ENCODE data around the gene TPI1. TPM values are rescaled to one million over a fixed set of nuclear protein-coding genes. Genes with fewer than 3 reads are reported as not detected.

TPI1 gene
- total RNA-seq, 1 experiment from 2014 or later = 2,274 TPM

- DNase-seq (ENCODE audit: low read depth) = no peak
Measured at GRCh38 chr12:6916426-6917200, 49.3 kb downstream of the TPI1 start.

GRCh38 chr12:6917491-6918231 lies 50.3 kb downstream of the TPI1 start:
- no peak for DNase-seq (ENCODE audit: low read depth)

GRCh38 chr12:6919588-6919987 lies 52.3 kb downstream of the TPI1 start:
- no peak for DNase-seq (ENCODE audit: low read depth)

Other genes starting within 250 kb of the TPI1 start
- gene LPAR5, start 231.6 kb upstream of the TPI1 start, total RNA-seq (2014; rRNA removed; shearing (Covaris generic)) = not detected in 2 replicates
- 0.48 TPM in 1 of 2 replicates, not detected in the other for gene ACRBP, start 220.1 kb upstream of the TPI1 start, total RNA-seq (2014; rRNA removed; shearing (Covaris generic))
- 32.7 and 33.3 TPM in 2 replicates for gene ING4, start 204.4 kb upstream of the TPI1 start, total RNA-seq (2014; rRNA removed; shearing (Covaris generic))
- 13.7 and 18.0 TPM in 2 replicates for gene ZNF384, start 178.2 kb upstream of the TPI1 start, total RNA-seq (2014; rRNA removed; shearing (Covaris generic))
- gene PIANP, start 166.7 kb upstream of the TPI1 start, total RNA-seq (2014; rRNA removed; shearing (Covaris generic)) = 0.12 and 1.5 TPM in 2 replicates
- gene COPS7A, start 143.5 kb upstream of the TPI1 start, total RNA-seq (2014; rRNA removed; shearing (Covaris generic)) = 61.0 and 63.3 TPM in 2 replicates
- gene MLF2, start 114.4 kb upstream of the TPI1 start, total RNA-seq (2014; rRNA removed; shearing (Covaris generic)) = 178 and 215 TPM in 2 replicates
- 126 and 151 TPM in 2 replicates for gene PTMS, start 101.2 kb upstream of the TPI1 start, total RNA-seq (2014; rRNA removed; shearing (Covaris generic))
- gene LAG3, start 95.0 kb upstream of the TPI1 start, total RNA-seq (2014; rRNA removed; shearing (Covaris generic)) = 0.10 and 0.12 TPM in 2 replicates
- 3.5 and 5.4 TPM in 2 replicates for gene CD4, start 78.0 kb upstream of the TPI1 start, total RNA-seq (2014; rRNA removed; shearing (Covaris generic))
- 1.8 and 2.5 TPM in 2 replicates for gene GPR162, start 45.7 kb upstream of the TPI1 start, total RNA-seq (2014; rRNA removed; shearing (Covaris generic))
- 26.9 and 27.3 TPM in 2 replicates for gene P3H3, start 39.1 kb upstream of the TPI1 start, total RNA-seq (2014; rRNA removed; shearing (Covaris generic))
- 0.10 and 0.72 TPM in 2 replicates for gene GNB3, start 26.6 kb upstream of the TPI1 start, total RNA-seq (2014; rRNA removed; shearing (Covaris generic))
- gene CDCA3, start 16.2 kb upstream of the TPI1 start, total RNA-seq (2014; rRNA removed; shearing (Covaris generic)) = 171 and 198 TPM in 2 replicates
- gene USP5, start 15.4 kb upstream of the TPI1 start, total RNA-seq (2014; rRNA removed; shearing (Covaris generic)) = 61.4 and 62.7 TPM in 2 replicates
- gene SPSB2, start 5.8 kb downstream of the TPI1 start, total RNA-seq (2014; rRNA removed; shearing (Covaris generic)) = 3.5 and 4.2 TPM in 2 replicates
- gene LRRC23, start 37.3 kb downstream of the TPI1 start, total RNA-seq (2014; rRNA removed; shearing (Covaris generic)) = 4.9 and 5.4 TPM in 2 replicates
- 28.6 and 29.0 TPM in 2 replicates for gene ENO2, start 47.0 kb downstream of the TPI1 start, total RNA-seq (2014; rRNA removed; shearing (Covaris generic))
- gene ATN1, start 60.4 kb downstream of the TPI1 start, total RNA-seq (2014; rRNA removed; shearing (Covaris generic)) = 3.8 and 6.1 TPM in 2 replicates
- not detected in 2 replicates for gene RNU7-1, start 76.3 kb downstream of the TPI1 start, total RNA-seq (2014; rRNA removed; shearing (Covaris generic))
- gene C12orf57, start 76.5 kb downstream of the TPI1 start, total RNA-seq (2014; rRNA removed; shearing (Covaris generic)) = 245 and 274 TPM in 2 replicates
- 0.24 TPM in 1 of 2 replicates, not detected in the other for gene PTPN6, start 83.8 kb downstream of the TPI1 start, total RNA-seq (2014; rRNA removed; shearing (Covaris generic))
- gene PHB2, start 103.1 kb downstream of the TPI1 start, total RNA-seq (2014; rRNA removed; shearing (Covaris generic)) = 263 and 303 TPM in 2 replicates
- 68.5 and 72.8 TPM in 2 replicates for gene EMG1, start 103.4 kb downstream of the TPI1 start, total RNA-seq (2014; rRNA removed; shearing (Covaris generic))
- gene LPCAT3, start 150.9 kb downstream of the TPI1 start, total RNA-seq (2014; rRNA removed; shearing (Covaris generic)) = 14.8 and 15.5 TPM in 2 replicates
- gene C1S, start 193.2 kb downstream of the TPI1 start, total RNA-seq (2014; rRNA removed; shearing (Covaris generic)) = 15.3 and 16.3 TPM in 2 replicates
- 20.4 and 29.3 TPM in 2 replicates for gene C1R, start 224.9 kb downstream of the TPI1 start, total RNA-seq (2014; rRNA removed; shearing (Covaris generic))
- gene C1RL, start 241.7 kb downstream of the TPI1 start, total RNA-seq (2014; rRNA removed; shearing (Covaris generic)) = 7.1 and 9.0 TPM in 2 replicates